Measurements from ENCODE around the gene CMTM8. TPM values are rescaled to one million over a fixed set of nuclear protein-coding genes. Genes with fewer than 3 reads are reported as not detected.

CMTM8 gene
- total and polyA plus RNA-seq, 2 donors (not counting 1 experiment from before 2014, with no cell fraction given): under 0.01 to 0.50 TPM

DNA sequence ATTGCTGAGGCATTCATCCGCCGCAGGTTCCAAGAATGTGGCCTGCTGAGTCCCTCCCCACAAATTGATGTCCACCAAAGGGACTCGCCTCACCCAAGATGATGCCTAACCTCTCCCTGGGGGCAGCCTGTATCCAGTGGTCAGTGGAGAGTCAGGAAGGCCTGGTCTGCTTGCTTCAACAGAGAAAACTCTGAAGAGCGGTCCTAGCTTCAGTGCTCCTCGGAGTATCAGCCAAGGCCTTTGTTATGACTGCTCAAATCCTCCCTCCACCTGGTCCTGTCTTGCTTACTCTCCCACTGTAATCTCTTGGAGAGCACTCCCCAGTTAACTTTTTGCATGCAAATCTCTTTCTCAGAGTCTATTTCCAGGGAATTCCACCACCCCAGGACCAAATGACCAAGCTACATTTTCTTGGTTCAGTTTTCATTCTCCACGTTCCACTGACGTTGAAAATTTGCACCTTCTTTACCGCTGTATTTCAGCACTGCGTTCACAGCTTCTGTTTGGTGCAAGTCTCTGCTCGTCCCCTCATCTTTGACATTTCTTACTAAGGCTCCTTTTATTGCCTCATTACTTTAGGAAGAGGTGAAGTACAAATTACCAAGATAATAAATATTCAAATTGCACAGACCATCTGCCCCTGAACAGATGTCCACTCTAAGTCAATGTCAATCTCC is 175.5 kb downstream of the CMTM8 start:
- Histone ChIP-seq H4K20me1 (ENCODE audit: control insufficient read depth, extremely low read depth, insufficient read depth, low read length) (no peaks in the 10 kb centered on the region), H3K4me2 (ENCODE audit: extremely low read depth, insufficient read depth, low read length) (no peak overlapping the region), H3K4me3 (replicated peaks in 1 of 4; ENCODE audit: control extremely low read depth in 1 of 4, insufficient read depth in 1 of 4, low read depth in 3 of 4, low read length in 4 of 4) (no peak overlapping the region), H3K27ac (ENCODE audit: insufficient read depth, low read length) (no peak overlapping the region), H3K36me3 (ENCODE audit: control insufficient read depth, insufficient read depth, low read length) (no peaks in the 10 kb centered on the region), H2AFZ (ENCODE audit: low read length) (no peak overlapping the region), H3K9ac (ENCODE audit: insufficient read depth, low read length) (no peak overlapping the region), H3K27me3 (ENCODE audit: control insufficient read depth, insufficient read depth, low read length) (no peaks in the 10 kb centered on the region), H3K9me3 (ENCODE audit: control insufficient read depth, insufficient read depth, low read depth, low read length) (no peaks in the 10 kb centered on the region), H3K4me1 (ENCODE audit: control insufficient read depth, extremely low read depth, insufficient read depth, low read length) (no peaks in the 10 kb centered on the region), H3K79me2 (ENCODE audit: control insufficient read depth, insufficient read depth, low read length) (no peaks in the 10 kb centered on the region)
- TF ChIP-seq, protein P1, sequence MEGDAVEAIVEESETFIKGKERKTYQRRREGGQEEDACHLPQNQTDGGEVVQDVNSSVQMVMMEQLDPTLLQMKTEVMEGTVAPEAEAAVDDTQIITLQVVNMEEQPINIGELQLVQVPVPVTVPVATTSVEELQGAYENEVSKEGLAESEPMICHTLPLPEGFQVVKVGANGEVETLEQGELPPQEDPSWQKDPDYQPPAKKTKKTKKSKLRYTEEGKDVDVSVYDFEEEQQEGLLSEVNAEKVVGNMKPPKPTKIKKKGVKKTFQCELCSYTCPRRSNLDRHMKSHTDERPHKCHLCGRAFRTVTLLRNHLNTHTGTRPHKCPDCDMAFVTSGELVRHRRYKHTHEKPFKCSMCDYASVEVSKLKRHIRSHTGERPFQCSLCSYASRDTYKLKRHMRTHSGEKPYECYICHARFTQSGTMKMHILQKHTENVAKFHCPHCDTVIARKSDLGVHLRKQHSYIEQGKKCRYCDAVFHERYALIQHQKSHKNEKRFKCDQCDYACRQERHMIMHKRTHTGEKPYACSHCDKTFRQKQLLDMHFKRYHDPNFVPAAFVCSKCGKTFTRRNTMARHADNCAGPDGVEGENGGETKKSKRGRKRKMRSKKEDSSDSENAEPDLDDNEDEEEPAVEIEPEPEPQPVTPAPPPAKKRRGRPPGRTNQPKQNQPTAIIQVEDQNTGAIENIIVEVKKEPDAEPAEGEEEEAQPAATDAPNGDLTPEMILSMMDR (conservative IDR thresholded peaks at IDR 0.05 in 1 of 2, IDR thresholded peaks at IDR 0.05 in 1 of 2; ENCODE audit: low read depth in 1 of 2, low read length in 2 of 2): no peak
- no peak for TF ChIP-seq EZH2 (IDR thresholded peaks at IDR 0.05; ENCODE audit: low read length, missing control alignments)
- DNase-seq (ENCODE audit: low read depth in 2 of 2): no peak

DNA sequence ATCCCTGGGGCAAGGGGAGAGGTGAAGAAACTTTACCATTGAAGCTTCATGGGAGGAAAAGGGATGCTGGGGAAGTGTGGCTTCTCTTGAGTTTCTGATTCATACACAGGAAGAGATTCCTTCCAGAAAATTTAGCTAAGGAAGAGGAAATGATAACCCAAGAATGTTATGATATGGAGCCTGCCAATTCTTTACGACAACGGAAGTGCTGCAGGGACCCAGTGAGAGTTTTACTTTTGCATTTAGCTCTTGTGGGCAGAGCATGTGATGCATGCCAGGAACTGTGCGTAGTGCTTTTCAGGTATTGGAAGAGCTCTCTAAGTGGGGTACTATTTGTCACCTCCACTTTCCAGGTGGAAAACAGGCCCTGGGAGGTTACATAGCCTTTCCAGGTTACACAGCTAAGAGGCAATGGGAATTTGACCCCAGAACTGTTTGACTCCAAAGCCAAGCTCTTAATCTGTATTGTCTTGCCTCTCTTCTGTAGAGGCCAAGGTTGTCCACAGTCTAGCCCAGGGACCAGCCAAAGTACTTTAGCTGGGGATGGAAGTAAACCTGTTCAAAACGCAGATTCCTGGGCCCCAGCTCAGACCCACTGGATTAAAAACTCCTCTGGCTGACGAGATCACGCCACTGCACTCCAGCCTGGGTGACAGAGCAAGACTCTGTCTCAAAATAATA is 176.2 kb downstream of the CMTM8 start:
- Histone ChIP-seq H3K4me2 (ENCODE audit: extremely low read depth, insufficient read depth, low read length) (no peak overlapping the region), H3K27ac (ENCODE audit: insufficient read depth, low read length) (no peak overlapping the region), H3K4me3 (replicated peaks in 1 of 4; ENCODE audit: control extremely low read depth in 1 of 4, insufficient read depth in 1 of 4, low read depth in 3 of 4, low read length in 4 of 4) (no peak overlapping the region), H3K79me2 (ENCODE audit: control insufficient read depth, insufficient read depth, low read length) (no peaks in the 10 kb centered on the region), H3K9ac (ENCODE audit: insufficient read depth, low read length) (no peak overlapping the region), H3K36me3 (ENCODE audit: control insufficient read depth, insufficient read depth, low read length) (no peaks in the 10 kb centered on the region), H4K20me1 (ENCODE audit: control insufficient read depth, extremely low read depth, insufficient read depth, low read length) (no peaks in the 10 kb centered on the region), H3K9me3 (ENCODE audit: control insufficient read depth, insufficient read depth, low read depth, low read length) (no peaks in the 10 kb centered on the region), H3K4me1 (ENCODE audit: control insufficient read depth, extremely low read depth, insufficient read depth, low read length) (no peaks in the 10 kb centered on the region), H3K27me3 (ENCODE audit: control insufficient read depth, insufficient read depth, low read length) (no peaks in the 10 kb centered on the region), H2AFZ (ENCODE audit: low read length) (no peak overlapping the region)
- DNase-seq (ENCODE audit: low read depth in 2 of 2): peak; percentile 31 to 83
- TF ChIP-seq EZH2 (IDR thresholded peaks at IDR 0.05; ENCODE audit: low read length, missing control alignments): no peak
- TF ChIP-seq, protein P1 (conservative IDR thresholded peaks at IDR 0.05 in 1 of 2, IDR thresholded peaks at IDR 0.05 in 1 of 2; ENCODE audit: low read depth in 1 of 2, low read length in 2 of 2): no peak

DNA sequence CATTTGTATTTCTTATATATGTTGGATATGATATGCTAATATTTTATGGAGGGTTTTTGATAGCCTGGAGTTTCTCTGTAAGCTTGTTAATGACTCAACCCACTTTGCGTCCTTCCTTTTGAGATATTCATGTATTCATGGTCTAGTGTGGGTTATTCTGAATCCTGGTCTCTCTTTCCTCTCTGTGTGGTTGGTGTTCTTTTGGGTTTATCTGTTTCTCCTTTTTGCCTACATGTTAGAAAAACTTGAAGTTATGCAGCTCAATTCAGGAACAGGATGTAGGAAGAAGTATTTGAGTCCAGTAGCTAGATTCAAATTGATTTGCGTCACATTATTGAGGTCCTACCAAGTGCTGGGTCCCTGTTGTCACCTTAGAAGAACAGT is 181.3 kb downstream of the CMTM8 start:
- H3K4me1 ChIP-seq (ENCODE audit: control insufficient read depth, extremely low read depth, insufficient read depth, low read length): peaks cover 5% of the 10 kb centered on the region
- H3K9me3 ChIP-seq (ENCODE audit: control insufficient read depth, insufficient read depth, low read depth, low read length): no peaks in the 10 kb centered on the region
- H4K20me1 ChIP-seq (ENCODE audit: control insufficient read depth, extremely low read depth, insufficient read depth, low read length): no peaks in the 10 kb centered on the region
- peaks cover 1% of the 10 kb centered on the region for H3K79me2 ChIP-seq (ENCODE audit: control insufficient read depth, insufficient read depth, low read length)
- H2AFZ ChIP-seq (ENCODE audit: low read length): no peak overlapping the region
- no peak overlapping the region for H3K4me3 ChIP-seq (replicated peaks in 1 of 4; ENCODE audit: control extremely low read depth in 1 of 4, insufficient read depth in 1 of 4, low read depth in 3 of 4, low read length in 4 of 4)
- no peaks in the 10 kb centered on the region for H3K36me3 ChIP-seq (ENCODE audit: control insufficient read depth, insufficient read depth, low read length)
- H3K4me2 ChIP-seq (ENCODE audit: extremely low read depth, insufficient read depth, low read length): no peak overlapping the region
- H3K9ac ChIP-seq (ENCODE audit: insufficient read depth, low read length): no peak overlapping the region
- TF ChIP-seq, protein P1 (conservative IDR thresholded peaks at IDR 0.05 in 1 of 2, IDR thresholded peaks at IDR 0.05 in 1 of 2; ENCODE audit: low read depth in 1 of 2, low read length in 2 of 2): no peak
- TF ChIP-seq EZH2 (IDR thresholded peaks at IDR 0.05; ENCODE audit: low read length, missing control alignments): no peak
- no peak overlapping the region for H3K27ac ChIP-seq (ENCODE audit: insufficient read depth, low read length)
- no peaks in the 10 kb centered on the region for H3K27me3 ChIP-seq (ENCODE audit: control insufficient read depth, insufficient read depth, low read length)
- no peak for DNase-seq (ENCODE audit: low read depth in 2 of 2)

Other genes starting within 250 kb of the CMTM8 start
- 12.6 and 15.0 TPM in 2 replicates for gene GPD1L, start 132.1 kb upstream of the CMTM8 start, total RNA-seq
- gene GPD1L, start 132.1 kb upstream of the CMTM8 start, polyA plus RNA-seq: 5.8 and 9.0 TPM in 2 replicates
- gene CMTM7, start 153.2 kb downstream of the CMTM8 start, total RNA-seq: 3.3 and 3.5 TPM in 2 replicates
- 9.3 and 14.3 TPM in 2 replicates for gene CMTM7, start 153.2 kb downstream of the CMTM8 start, polyA plus RNA-seq

Measured in fibroblast of lung (primary cell).